GM18499 (cell line): ENCODE results near the gene ATF1.
"Not testable (repeated sequence)": the region's sequence is repeated elsewhere in the genome, so short reads cannot be mapped to it uniquely, and the experiment has no call there.

Experiments
- ATAC-seq: cut with Tn5 transposase; IDR thresholded peaks from one replicate; pipeline ENCODE4 v1.9.1; 2021; ENCODE audit warnings: moderate number of reproducible peaks; ENCODE audit not compliant: insufficient read depth, unreplicated experiment

ATF1 gene

GRCh38 chr12:50751948-50752721 lies 11.8 kb upstream of the ATF1 start:
- ATAC-seq, result no peak

DNA sequence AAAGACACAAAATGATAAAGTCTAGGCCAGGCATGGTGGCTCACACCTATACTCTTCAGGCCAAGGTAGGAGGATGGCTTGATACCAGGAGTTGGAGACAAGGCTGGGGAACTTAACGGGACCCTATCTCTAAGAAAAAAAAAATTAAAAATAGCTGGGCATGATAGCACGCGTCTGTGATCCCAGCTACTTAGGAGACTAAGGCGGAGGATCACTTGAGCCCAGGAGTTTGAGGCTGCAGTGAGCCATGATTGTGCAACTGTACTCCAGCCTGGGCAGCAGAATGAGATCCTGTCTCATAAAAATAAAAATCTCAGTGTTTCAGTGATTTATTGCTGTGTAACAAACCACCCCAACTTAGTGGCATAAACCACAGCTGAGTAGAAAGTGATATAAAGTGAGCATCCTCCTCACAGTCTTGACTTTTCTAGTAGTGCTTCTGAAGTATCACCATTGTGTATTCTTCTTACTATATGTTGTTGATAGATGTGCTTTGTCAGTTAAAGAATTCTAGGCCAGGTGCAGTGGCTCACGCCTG lies 10.6 kb upstream of the ATF1 start:
- ATAC-seq, result no peak

GRCh38 chr12:50764286-50765094 lies 589 bp downstream of the ATF1 start:
- ATAC-seq, result no peak

DNA sequence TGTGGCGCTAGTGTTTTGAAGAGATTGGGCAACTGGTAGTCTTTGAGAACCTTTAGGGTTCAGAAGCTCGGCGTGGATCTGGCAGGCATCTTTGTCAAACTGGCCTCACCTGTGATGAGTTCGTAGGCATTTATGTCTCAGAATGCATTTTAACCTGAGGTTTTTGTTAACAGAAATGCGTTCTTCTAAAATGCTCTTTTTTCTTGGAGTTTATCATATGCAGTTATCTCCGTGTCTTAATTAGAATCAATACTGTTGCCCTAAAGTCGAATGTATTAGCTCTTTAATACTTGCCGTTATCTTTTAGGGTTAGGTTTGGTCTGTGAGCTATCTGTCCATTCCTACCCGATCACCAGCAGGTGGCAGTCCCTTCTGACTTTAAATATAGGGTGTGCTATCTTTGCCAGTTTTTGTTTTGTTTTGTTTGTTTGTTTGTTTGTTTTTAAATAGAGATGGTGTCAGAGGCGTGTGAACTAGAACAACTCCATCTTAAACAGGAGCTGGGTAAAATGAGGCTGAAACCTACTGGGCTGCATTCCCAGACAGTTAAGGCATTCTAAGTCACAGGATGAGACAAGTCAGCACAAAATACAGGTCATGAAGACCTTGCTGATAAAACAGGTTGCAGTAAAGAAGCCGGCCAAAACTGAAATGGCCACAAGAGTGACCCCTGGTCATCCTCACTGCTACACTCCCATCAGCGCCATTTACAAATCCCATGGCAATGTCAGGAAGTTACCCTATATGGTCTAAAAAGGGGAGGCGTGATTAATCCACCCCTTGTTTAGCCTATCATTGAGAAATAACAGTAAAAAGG lies 1.4 kb downstream of the ATF1 start:
- no peak for ATAC-seq

DNA sequence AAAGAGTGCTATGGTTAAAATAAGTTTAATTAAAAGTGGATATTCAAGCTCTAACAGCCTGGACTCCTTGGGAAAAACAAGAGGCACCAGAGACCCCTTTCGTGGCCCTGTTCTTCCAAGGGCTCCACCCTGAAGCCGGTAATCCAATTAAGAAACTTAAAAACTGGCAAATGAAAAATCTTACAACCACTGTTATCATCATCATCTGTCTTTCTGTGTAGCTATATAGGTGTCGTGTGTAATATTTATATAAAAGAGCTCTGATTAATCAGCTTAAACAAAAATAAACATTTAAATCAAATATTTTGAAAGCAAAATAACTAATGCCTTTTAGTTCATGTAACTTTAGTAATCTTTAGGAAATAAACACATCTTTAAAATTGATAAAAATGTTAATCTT lies 4.5 kb downstream of the ATF1 start:
- no peak for ATAC-seq

DNA sequence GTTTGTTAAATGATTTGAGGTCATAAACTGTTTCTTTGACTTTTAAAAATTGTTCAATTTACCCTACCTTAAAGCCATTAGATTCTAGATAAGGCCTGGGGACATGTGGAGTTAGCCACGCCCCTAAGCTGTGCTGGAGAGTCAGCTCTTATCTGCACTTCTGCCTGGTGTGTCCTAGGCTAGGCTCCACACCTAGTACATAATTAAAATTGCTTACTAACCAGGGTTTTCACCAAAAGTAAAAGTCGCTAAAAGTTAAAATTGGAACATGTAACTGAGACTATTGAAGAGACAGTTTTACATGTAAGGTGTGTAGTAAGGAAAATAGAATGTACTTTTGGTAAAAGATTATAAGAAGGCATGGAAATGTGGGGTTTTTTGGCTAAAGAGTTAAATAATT lies 4.9 kb downstream of the ATF1 start:
- ATAC-seq, result not testable (repeated sequence)

GRCh38 chr12:50771409-50771808 lies 7.5 kb downstream of the ATF1 start:
- ATAC-seq, result no peak

DNA sequence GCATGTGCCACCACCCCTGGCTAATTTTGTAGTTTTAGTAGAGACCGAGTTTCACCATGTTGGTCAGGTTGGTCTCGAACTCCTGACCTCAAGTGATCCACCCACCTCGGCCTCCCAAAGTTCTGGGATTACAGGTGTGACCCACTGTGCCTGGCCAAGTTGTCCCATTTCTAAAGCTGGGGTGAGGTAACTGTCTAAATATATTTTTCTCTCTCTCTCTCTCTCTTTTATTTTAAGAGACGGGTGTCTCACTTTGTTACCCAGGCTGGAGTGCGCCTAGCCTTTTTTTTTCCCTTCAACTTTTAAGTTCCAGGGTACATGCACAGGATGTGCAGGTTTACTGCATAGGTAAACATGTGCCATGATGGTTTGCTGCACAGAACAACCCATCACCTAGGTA lies 8.6 kb downstream of the ATF1 start:
- no peak for ATAC-seq

DNA sequence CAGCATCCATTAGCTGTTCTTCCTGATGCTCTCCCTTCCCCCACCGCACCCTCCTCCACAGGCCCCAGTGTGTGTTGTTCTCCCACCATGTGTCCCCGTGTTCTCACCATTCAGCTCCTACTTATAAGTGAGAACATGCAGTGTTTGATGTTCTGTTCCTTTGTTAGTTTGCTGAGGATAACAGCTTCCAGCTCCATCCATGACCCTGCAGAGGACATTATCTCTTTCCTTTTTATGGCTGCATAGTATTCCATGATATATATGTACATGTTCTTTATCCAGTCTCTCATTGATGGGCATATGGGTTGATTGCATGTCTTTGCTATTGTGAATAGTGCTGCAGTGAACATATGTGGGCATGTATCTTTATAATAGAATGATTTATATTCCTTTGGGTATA lies 9.0 kb downstream of the ATF1 start:
- ATAC-seq, result no peak

- no peak for ATAC-seq
Measured at GRCh38 chr12:50775251-50775650, 11.3 kb downstream of the ATF1 start.

GRCh38 chr12:50776749-50777728 lies 13.1 kb downstream of the ATF1 start:
- no peak for ATAC-seq

GRCh38 chr12:50778663-50779590 lies 15.0 kb downstream of the ATF1 start:
- ATAC-seq, result no peak

DNA sequence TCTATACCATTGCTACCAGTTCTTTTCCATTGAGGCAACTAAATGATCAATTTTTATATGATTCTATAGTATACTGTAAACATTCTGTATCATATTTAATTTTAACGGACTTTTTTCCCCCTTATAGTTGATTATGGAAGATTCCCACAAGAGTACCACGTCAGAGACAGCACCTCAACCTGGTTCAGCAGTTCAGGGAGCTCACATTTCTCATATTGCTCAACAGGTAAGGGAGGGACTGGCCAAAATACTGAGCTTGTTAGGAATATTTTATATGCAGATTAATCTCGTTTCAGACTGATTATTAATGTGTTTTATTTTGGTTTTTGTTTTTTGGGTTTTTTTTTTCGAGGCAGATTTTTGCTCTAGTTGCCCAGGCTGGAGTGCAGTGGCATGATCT lies 16.1 kb downstream of the ATF1 start:
- ATAC-seq, result no peak

- ATAC-seq, result no peak
Measured at GRCh38 chr12:50784501-50784900, 20.6 kb downstream of the ATF1 start.

DNA sequence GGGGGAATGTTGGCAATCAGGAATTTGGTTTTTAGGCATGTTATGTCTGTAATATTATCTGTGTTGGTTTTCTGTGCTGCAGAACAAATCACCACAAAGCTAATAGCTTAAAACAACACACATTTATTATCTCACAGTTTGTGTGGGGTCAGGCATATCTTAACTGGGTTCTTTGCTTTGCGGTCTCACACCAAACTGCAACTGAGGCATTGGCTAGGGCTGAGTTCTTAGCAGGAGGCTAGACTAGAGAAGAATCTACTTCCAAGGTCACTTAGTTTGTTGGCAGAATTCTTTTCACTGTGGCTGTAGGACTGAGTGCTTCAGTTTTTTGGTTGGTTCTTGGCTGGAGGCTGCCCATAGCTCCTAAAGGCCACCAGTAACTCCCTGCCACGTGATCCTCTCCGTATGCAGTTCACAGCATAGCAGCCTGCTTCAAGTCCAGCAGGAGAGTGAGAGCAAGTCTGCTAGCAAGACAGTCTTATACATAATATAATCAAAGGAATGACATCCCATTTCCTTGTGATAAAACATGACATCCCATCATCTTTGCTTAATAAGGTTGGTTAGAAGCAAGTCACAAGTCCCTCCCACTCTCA lies 21.6 kb downstream of the ATF1 start:
- ATAC-seq, result no peak

DNA sequence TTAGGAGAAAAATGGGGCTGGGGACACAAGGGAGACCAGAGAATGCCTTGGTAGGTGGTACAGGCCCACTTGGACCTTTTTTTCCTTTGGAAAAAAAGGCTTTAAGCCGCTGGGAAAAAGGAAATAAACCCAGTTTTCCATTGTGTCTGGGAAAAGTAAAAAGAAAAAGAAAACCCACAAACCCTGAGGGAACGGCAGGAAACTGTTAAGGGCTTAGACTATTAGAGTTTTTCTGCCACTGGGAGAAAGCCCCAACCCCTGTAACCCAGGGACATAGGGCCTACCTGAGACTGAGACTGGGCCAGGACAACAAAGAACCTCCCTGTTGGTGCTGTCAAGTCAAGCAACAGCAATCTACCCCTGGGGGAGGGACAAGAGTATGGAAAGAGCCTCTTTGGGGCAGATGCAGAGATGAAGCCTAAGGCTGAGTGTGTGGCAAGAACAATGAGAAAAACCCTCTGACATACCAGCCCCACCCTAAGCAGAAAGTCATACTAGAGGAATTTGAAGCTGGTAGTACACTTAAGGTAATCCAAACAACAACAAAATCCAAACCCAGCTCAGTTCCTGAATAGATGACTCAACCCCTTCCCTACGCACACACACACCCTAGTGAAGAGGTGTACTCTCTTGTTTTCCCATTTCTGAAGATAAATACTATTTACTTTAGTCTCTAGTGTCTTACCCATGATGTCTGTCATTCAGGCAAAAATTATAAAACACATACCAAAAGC lies 22.8 kb downstream of the ATF1 start:
- ATAC-seq, result no peak

DNA sequence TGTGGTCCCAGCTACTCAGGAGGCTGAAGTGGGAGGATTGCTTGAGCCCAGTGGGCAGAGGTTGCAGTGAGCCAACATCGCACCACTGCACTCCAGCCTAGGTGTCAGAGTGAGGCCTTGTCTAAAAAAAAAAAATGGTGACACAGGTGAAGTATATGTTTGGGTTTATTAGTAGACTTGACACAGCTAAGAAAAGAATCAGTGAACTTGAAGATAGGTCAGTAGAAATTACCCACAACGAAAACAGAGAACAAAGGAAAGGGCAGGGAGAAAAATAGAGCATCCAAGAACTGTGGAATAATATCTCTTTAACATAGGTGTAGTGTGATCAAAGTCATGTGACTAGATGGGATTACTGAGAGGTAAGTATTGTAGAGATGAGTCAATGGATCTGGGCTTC lies 23.7 kb downstream of the ATF1 start:
- no peak for ATAC-seq
